HG02943 (cell line): ENCODE measurements around the gene SKAP1.

Experiments used
- ATAC-seq: cut with Tn5 transposase; IDR thresholded peaks from one replicate; pipeline ENCODE4 v1.9.1; 2021; ENCODE audit warnings: mild to moderate bottlenecking, low read depth, moderate library complexity; ENCODE audit not compliant: unreplicated experiment

SKAP1 gene

GRCh38 chr17:48159232-48159631, 270.8 kb downstream of the SKAP1 start:
- no peak for ATAC-seq

- no peak for ATAC-seq
These were observed 274.0 kb downstream of the SKAP1 start for GRCh38 chr17:48155889-48156611.

GRCh38 chr17:48153691-48154358, 276.2 kb downstream of the SKAP1 start:
- ATAC-seq = no peak

GRCh38 chr17:48152289-48152688, 277.7 kb downstream of the SKAP1 start:
- no peak for ATAC-seq

GRCh38 chr17:48151220-48151619, 278.8 kb downstream of the SKAP1 start:
- no peak for ATAC-seq

- no peak for ATAC-seq
These were observed 279.4 kb downstream of the SKAP1 start for GRCh38 chr17:48150597-48151001.

GRCh38 chr17:48149787-48150463, 280.1 kb downstream of the SKAP1 start:
- ATAC-seq = no peak

- ATAC-seq = no peak
These were observed 280.9 kb downstream of the SKAP1 start for GRCh38 chr17:48148854-48149786.

GRCh38 chr17:48148029-48148770, 281.8 kb downstream of the SKAP1 start:
- no peak for ATAC-seq

GRCh38 chr17:48144976-48145798, 284.8 kb downstream of the SKAP1 start:
- ATAC-seq = no peak

- no peak for ATAC-seq
These were observed 285.8 kb downstream of the SKAP1 start for GRCh38 chr17:48144231-48144630.

- ATAC-seq = no peak
These were observed 286.4 kb downstream of the SKAP1 start for GRCh38 chr17:48143629-48144028.

- no peak for ATAC-seq
These were observed 290.1 kb downstream of the SKAP1 start for GRCh38 chr17:48139944-48140343.

GRCh38 chr17:48137656-48138055, 292.4 kb downstream of the SKAP1 start:
- ATAC-seq = no peak

- ATAC-seq = no peak
These were observed 295.0 kb downstream of the SKAP1 start for GRCh38 chr17:48134912-48135480.

- ATAC-seq = no peak
These were observed 297.6 kb downstream of the SKAP1 start for GRCh38 chr17:48132385-48132784.

GRCh38 chr17:48131216-48131824, 298.7 kb downstream of the SKAP1 start:
- no peak for ATAC-seq

- no peak for ATAC-seq
These were observed 300.0 kb downstream of the SKAP1 start for GRCh38 chr17:48129981-48130380.
